ENCODE measurements around the gene RASSF4.

Gene RASSF4

DNA sequence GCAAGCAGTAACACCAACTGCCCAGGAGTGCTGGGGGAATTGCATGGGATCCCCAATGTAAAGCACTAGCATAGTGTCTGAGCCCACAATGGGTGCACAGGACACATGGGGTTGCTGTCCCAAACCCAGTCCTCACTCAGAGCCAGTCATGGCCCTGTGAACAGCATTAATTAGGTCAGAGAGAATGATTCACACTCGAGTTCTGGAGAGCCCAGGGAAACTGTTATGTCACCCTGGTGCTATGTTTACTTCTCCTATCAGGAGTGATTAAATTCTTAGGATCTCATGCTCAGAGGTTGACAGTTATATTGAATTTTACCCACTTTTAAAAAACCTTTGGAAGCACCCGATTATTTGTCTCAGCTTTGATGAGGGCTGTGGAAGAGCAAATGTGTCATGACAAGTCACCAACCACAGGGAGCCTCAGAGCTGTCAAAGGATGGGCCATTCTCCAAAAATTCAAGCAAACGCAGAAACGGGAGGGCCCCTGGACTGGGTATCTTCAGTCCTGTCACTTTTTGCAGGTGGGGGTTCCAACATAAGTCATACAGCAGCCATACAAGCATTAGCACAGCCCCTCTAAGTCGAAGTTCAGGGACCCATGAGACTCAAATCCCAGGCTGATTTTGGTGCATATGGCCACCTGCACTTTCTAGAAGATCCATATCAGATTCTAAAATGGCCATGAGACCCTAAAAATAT lies 1.3 kb upstream of the RASSF4 start:
- Histone ChIP-seq H3K36me3 (ENCODE audit: low read depth) (no peaks in the 10 kb centered on the region), H3K4me3 (ENCODE audit: severe bottlenecking) (peak overlapping the region; percentile 79), H3K27ac (ENCODE audit: poor library complexity, severe bottlenecking) (no peak overlapping the region), H3K9me3 (ENCODE audit: severe bottlenecking) (no peaks in the 10 kb centered on the region), H3K27me3 (ENCODE audit: insufficient read depth, poor library complexity, severe bottlenecking) (no peaks in the 10 kb centered on the region), H3K4me1 (ENCODE audit: insufficient read depth, poor library complexity, severe bottlenecking) (no peaks in the 10 kb centered on the region)
- TF ChIP-seq CTCF (IDR thresholded peaks at IDR 0.05; ENCODE audit: poor library complexity, severe bottlenecking), result no peak
- ATAC-seq (ENCODE audit: low read depth), result no peak
- DNase-seq (ENCODE audit: low spot score), result no peak

DNA sequence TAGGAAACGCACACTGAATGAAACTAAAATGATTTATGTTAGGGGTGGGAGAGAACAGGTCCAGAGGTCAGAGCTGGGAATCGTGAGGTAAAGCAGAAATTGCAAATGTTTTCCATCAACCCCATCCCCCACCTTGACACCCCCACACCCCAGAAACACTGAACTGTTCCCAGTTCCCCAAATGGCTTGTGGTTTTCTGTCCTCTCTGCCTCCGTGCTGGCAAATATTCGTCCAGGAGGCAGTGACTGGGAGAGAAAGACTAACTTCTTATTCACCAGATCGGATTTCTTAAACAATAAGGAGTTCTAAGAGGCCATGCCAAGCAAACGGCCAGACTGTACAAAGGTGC lies 730 bp upstream of the RASSF4 start:
- Histone ChIP-seq H3K9me3 (ENCODE audit: severe bottlenecking) (no peaks in the 10 kb centered on the region), H3K27me3 (ENCODE audit: insufficient read depth, poor library complexity, severe bottlenecking) (no peaks in the 10 kb centered on the region), H3K4me1 (ENCODE audit: insufficient read depth, poor library complexity, severe bottlenecking) (no peaks in the 10 kb centered on the region), H3K36me3 (ENCODE audit: low read depth) (no peaks in the 10 kb centered on the region), H3K27ac (ENCODE audit: poor library complexity, severe bottlenecking) (no peak overlapping the region), H3K4me3 (ENCODE audit: severe bottlenecking) (peak overlapping the region; percentile 79)
- ATAC-seq (ENCODE audit: low read depth) (no peak), DNase-seq (ENCODE audit: low spot score) (no peak)
- no peak for TF ChIP-seq CTCF (IDR thresholded peaks at IDR 0.05; ENCODE audit: poor library complexity, severe bottlenecking)

GRCh38 chr10:44960088-44960460 lies 472 bp downstream of the RASSF4 start:
- ATAC-seq (ENCODE audit: low read depth) (no peak), DNase-seq (ENCODE audit: low spot score) (no peak)
- Histone ChIP-seq H3K9me3 (ENCODE audit: severe bottlenecking) (no peaks in the 10 kb centered on the region), H3K4me1 (ENCODE audit: insufficient read depth, poor library complexity, severe bottlenecking) (no peaks in the 10 kb centered on the region), H3K27ac (ENCODE audit: poor library complexity, severe bottlenecking) (no peak overlapping the region), H3K36me3 (ENCODE audit: low read depth) (no peaks in the 10 kb centered on the region), H3K27me3 (ENCODE audit: insufficient read depth, poor library complexity, severe bottlenecking) (no peaks in the 10 kb centered on the region), H3K4me3 (ENCODE audit: severe bottlenecking) (peak overlapping the region; percentile 79)
- no peak for TF ChIP-seq CTCF (IDR thresholded peaks at IDR 0.05; ENCODE audit: poor library complexity, severe bottlenecking)

DNA sequence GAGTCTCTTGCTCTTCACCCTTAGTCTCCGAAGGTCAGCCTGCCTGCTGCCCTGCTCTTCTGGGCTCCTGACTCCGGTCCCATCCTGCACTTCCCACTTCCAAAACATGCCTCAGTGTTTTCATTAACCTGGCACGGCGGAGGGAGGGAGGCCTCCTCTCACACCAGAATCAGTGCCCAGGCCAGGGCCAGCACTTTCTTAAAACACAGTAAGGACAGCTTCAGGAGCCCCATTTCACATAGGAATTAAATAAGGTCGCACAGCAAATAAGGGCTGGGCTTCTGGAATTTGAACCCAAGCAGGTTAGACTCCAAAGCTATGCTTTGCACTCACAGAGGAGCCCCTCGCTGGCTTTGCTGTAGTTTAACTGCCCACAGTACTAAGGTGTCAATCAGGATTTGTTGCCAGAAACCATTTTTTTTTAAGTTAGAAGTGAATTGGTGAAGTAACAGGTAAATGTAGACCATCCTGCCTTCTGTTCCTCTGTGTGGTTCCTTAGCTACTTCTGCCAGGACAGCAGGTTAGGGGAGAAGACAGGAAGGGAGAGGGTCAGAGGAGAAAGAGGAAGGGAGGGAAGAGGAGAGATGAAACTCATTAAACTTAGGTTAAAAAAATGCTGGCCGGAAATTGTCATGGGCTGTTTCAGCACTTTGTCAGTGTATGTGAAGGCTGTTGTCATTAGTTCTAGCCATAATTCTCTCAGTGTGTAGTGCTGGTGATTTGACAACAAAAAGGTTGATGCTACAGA lies 1.1 kb downstream of the RASSF4 start:
- no peaks in the 10 kb centered on the region for H3K27me3 ChIP-seq (ENCODE audit: insufficient read depth, poor library complexity, severe bottlenecking)
- H3K27ac ChIP-seq (ENCODE audit: poor library complexity, severe bottlenecking), result no peak overlapping the region
- no peaks in the 10 kb centered on the region for H3K36me3 ChIP-seq (ENCODE audit: low read depth)
- no peak overlapping the region for H3K4me3 ChIP-seq (ENCODE audit: severe bottlenecking)
- DNase-seq (ENCODE audit: low spot score), result no peak
- no peak for ATAC-seq (ENCODE audit: low read depth)
- H3K9me3 ChIP-seq (ENCODE audit: severe bottlenecking), result no peaks in the 10 kb centered on the region
- no peaks in the 10 kb centered on the region for H3K4me1 ChIP-seq (ENCODE audit: insufficient read depth, poor library complexity, severe bottlenecking)
- no peak for TF ChIP-seq CTCF (IDR thresholded peaks at IDR 0.05; ENCODE audit: poor library complexity, severe bottlenecking)

DNA sequence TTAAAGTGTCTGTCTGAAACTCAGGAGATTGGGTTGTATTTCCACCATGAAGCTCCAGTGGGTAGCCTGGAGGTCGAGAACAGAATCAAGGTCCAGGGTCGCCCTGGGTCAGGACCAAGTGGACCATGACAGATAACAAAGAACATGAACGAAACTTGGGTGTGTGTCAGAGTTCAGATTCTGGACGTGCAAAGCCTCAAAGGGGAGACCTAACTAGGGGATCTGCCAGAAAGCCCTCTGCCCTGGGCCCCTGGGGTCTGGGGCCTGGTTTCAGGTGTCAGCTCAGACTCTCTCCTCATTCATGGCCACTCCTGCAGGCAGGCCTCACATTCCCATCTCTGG lies 1.6 kb downstream of the RASSF4 start:
- H3K4me3 ChIP-seq (ENCODE audit: severe bottlenecking), result no peak overlapping the region
- TF ChIP-seq CTCF (IDR thresholded peaks at IDR 0.05; ENCODE audit: poor library complexity, severe bottlenecking), result no peak

More for the DNA sequence above, 1.6 kb downstream of the RASSF4 start:
- Histone ChIP-seq H3K9me3 (ENCODE audit: severe bottlenecking) (no peaks in the 10 kb centered on the region), H3K4me1 (ENCODE audit: insufficient read depth, poor library complexity, severe bottlenecking) (no peaks in the 10 kb centered on the region), H3K36me3 (ENCODE audit: low read depth) (no peaks in the 10 kb centered on the region), H3K27ac (ENCODE audit: poor library complexity, severe bottlenecking) (no peak overlapping the region), H3K27me3 (ENCODE audit: insufficient read depth, poor library complexity, severe bottlenecking) (no peaks in the 10 kb centered on the region)
- no peak for ATAC-seq (ENCODE audit: low read depth)
- no peak for DNase-seq (ENCODE audit: low spot score)

Measured in RWPE2 (cell line).